Eye (tissue), 1 donor: Measurements from ENCODE around the gene GLOD4.
"Not testable (repeated sequence)": the region's sequence is repeated elsewhere in the genome, so short reads cannot be mapped to it uniquely, and the experiment has no call there.

Source experiments
- DNase-seq: peaks from one replicate; pipeline ENCODE4 v3.0.0-alpha.2; 2015

The GLOD4 gene

DNA sequence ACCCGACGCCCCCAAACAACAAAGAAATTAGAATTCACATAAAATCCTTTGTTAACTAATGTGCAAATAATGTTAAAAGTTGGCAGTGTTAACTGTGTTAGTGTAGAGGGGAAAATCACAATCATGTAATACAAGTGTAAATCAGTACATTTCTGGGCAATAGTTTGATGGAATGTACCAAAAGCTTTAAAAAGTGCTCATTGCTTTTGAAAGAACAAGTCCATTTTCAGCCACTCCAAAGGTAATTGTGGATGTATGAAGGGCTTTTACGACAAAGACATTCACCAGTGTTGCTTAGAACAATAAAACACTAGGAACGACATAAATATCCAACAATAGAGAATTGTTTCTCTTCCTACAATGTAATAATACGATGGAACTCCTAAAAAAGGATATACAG is 9.1 kb downstream of the GLOD4 start:
- no peak for DNase-seq

DNA sequence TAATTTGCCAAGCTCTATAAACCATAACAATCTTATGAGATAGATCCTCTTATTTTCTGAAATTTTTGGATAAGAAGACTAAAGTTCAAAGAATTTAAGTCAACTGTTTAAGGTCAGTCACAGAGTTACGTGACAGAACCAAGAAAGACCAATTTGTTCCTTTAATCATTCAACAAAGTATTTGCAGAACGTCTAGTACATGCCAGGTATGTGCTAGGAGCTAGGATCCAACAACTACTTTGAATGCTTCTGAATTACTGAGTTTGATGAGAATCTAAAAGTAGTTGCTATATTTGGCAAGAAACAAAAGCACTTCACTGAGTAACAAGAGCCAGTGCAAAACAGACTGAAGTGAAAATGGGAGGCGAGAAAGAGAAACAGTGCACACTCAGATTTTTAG is 15.0 kb downstream of the GLOD4 start:
- no peak for DNase-seq

DNA sequence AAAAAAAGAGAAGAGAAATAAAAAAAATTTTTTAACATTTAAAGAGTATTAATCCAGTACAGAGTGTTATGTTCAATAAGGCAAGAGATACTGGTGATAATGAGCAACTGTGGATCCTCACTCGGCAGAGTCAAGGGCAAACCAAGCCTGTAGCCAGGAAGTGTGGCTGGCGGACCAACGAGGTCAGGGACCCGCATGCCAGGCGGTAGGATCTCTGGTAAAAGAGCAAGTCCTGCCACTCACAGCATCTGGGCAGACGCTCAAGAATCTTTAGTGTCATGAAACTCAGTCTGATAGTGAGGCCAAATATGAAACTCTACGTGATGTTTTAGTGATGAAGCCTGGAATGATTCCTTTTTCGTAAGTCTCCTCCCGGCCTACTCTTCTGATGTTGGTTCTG is 21.7 kb downstream of the GLOD4 start:
- DNase-seq: no peak

GRCh38 chr17:759964-760363 is 22.1 kb downstream of the GLOD4 start:
- no peak for DNase-seq

- not testable (repeated sequence) for DNase-seq
Observed at GRCh38 chr17:756010-756567, 26.0 kb downstream of the GLOD4 start.

- not testable (repeated sequence) for DNase-seq
Observed at GRCh38 chr17:755319-755961, 26.6 kb downstream of the GLOD4 start.

DNA sequence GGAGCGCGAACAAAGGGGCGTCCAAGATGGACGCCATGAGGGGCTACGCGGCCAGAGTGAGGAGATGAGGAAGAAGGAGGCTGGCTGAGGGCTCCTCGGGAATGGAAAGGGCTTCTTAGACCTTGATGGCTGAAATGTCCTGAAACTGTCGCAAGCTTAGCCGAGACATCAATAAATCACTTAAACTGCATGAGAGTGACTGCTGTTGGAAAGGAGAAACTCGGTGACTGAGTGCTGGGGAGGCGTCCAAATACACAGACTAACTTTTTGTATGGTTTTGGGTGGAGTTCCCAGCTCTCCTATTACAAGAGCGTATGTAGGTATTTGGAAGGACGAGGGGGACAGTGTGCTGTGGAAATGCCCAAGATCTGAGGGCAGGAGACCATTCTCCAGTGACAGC is 28.7 kb downstream of the GLOD4 start:
- DNase-seq: no peak

DNA sequence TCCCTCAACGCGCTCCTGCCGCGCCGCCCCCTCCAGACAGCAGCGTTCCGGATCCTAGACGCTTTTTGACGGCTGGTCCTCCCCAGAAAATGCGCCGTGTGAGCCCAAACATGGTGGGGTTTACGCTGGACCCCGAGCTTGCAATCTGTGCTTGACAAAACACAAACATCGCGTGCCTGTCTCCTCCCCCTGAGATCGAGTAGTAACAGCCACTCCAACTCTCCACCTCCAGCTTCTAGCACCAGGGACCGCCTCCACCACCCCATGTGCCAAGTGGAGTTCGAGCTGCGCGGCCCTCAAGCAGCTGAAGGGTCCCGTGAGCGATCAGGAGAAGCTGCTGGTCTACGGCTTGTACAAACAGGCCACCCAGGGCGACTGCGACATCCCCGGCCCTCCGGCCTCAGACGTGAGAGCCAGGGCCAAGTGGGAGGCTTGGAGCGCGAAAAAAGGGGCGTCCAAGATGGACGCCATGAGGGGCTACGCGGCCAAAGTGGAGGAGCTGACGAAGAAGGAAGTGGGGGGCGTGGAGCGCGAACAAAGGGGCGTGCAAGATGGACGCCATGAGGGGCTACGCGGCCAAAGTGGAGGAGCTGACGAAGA is 29.4 kb downstream of the GLOD4 start:
- peak; percentile 89 for DNase-seq

- DNase-seq: peak; percentile 98
Observed at GRCh38 chr17:752002-752619, 30.0 kb downstream of the GLOD4 start, which contains the start of gene GEMIN4. Gene GEMIN4, minus strand, starts transcription at chr17:752264. Its CDS starts 122 bp downstream, at chr17:752142.

DNA sequence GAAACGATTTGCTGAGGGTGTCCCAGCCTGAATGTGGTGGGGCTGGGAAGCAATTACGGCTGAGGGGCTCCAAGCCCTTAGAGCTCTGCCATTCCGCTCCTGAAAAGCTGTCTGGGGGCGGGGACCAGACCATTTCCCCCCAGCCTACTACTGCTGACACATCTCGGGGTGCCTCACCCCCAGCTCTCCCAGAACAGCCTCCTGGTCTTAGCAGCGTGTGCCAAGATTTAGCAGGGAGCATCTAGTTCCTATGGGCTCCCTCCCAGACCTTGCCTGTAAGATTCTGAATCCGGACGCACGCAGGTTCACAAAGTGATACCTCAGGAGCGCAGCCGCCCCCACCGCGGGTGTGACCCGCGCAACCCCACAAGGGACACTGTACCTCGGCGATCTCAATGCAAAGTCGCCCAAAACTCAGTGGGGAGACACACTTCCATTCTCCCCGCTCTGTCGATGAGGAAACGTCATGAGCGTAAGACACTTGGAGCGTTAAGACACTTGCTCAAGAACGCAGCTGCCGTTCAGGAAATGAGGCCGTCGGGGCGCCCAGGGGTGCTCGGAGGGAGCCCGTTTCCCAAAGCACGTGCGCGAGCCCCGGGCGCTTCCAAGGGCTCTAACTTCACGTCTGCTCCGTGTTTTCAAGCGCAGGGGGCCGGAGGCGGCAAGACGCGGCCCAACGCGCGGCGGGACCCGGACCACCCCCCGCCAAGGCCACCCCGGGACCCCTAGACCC is 30.6 kb downstream of the GLOD4 start:
- DNase-seq: peak; percentile 64

DNA sequence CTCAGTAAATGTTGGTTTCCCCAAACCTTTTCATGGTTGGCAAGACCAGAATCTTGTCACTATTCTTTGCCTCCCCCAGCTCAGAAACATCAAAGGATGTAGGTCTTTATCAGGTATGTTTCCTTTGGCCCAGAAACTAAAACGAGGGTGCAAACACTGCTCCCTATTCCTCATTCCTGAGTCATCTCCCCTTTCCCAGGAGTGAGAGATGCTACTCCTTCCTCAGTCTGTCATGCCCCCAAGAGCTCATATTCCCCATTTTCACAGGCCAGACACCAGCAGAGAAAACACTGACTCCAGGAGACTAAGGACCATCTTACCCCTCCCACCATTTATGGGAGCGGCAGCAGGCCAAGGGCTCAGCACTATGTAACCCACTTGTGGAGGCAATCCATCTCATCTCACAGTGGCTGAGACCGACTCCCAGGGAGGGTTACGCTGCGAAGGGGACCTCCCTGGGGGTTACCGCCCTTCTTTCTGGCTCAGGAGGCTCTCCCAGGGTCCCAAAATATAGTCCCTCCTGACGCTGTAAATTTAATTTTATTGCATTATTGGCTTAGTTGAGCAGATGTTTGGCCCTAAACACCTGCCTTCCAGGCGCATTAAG is 31.5 kb downstream of the GLOD4 start:
- DNase-seq: no peak

- DNase-seq: not testable (repeated sequence)
Observed at GRCh38 chr17:749359-749758, 32.7 kb downstream of the GLOD4 start.

DNA sequence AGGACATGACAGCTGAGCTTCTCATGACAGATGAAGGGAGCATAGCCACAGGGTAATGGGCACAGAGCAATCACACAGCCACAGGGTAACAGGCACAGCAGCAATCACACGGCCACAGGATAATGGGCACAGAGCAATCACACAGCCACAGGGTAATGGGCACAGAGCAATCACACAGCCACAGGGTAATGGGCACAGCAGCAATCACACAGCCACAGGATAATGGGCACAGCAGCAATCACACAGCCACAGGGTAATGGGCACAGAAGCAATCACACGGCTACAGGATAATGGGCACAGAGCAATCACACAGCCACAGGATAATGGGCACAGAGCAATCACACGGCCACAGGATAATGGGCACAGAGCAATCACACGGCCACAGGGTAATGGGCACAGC is 33.5 kb downstream of the GLOD4 start:
- DNase-seq: not testable (repeated sequence)

GRCh38 chr17:746783-747629 is 35.1 kb downstream of the GLOD4 start:
- no peak for DNase-seq

- no peak for DNase-seq
Observed at GRCh38 chr17:746181-746580, 35.9 kb downstream of the GLOD4 start.

DNA sequence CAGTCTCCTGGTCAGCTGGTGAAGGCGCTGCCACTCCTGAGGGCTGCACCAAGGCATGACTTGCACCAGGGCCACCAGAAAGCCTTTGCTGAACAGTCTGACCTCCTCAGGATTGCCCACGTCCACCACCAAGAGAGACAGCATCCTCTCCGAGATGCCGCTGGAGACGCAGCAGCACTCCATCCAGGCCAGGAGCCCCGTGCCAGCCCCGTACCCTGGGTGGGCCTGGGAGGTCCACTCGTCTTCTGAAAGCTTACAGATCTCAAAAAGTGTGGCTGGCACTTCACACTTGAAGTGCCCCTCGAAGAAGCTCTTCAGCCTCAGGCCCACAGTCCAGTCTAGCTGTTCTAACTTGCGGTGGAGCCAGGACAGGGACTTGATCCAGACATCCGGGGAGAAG is 36.7 kb downstream of the GLOD4 start:
- no peak for DNase-seq

DNA sequence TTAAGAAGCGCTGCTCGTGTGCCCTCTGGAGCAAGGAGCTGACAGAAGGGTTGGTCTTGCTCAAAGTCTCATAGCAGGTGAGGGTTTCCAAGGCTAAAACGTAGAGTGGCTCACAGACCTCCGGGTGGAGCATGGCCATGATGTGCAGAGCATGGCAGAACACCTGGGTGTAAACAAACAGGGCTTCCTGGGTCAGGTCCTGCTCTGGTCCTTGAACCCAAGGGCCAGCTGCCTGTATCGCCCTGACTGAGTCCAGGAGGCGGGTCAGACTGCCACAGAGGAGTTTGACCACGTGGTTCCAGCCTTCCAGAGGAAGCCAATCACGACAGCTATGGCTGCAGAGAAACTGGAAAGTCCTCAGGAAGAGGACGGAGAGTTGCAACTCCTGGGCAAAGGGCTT is 37.1 kb downstream of the GLOD4 start:
- DNase-seq: no peak

- DNase-seq: no peak
Observed at GRCh38 chr17:743139-743538, 38.9 kb downstream of the GLOD4 start.

DNA sequence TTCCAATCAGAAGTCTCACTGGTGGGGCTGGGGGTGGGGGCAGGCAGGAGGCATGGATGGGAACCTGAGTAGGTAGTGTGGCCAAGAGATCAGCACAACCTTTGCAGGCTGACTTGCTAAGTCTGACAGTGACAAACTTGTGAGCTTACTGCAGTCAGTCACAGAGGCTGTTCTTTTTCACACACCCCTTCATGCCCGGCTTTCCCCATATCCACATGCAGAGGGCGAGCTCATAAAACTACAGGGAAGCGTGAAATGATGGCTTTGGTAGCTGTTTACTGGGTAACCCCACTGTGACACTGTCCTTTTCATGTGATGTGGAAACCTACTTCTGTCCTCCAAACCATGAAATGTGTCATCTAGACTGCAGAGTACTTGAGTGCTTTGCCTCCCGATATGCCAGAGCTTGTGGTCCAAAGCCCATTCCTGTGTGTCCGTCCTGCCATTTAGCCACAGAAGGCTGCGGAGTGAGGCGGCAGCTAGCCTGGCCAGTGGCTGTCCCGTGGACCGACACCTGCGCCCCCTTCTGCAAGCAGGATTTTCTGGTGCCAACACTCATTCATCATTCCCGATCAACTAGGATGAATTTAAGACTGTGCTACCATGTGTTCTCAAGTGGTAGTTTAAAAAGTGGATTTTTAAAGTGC is 39.8 kb downstream of the GLOD4 start:
- DNase-seq: no peak

GRCh38 chr17:740240-741017 is 41.7 kb downstream of the GLOD4 start:
- DNase-seq: no peak
